Spleen (tissue), 11 donors: Measurements from ENCODE around the gene SUPV3L1. TPM values are rescaled to one million over a fixed set of nuclear protein-coding genes. Genes with fewer than 3 reads are reported as not detected.

Experiments used
- DNase-seq: peaks from one replicate; pipeline ENCODE4 v3.0.0-alpha.2; 2020
- H3K27ac ChIP-seq, 8 donors: fragments of 200-600 bp; sonication (generic) in 7 of 8; 1 replicate in 4 of 8; 2 replicates in 4 of 8; pipeline versions ENCODE4 v1.5.0 to v1.8.0; 2016 to 2021; ENCODE audit warnings: inconsistent platforms in 4 of 8, mild to moderate bottlenecking in 4 of 8, moderate library complexity in 1 of 8
- H3K27me3 ChIP-seq, 7 donors: fragments of 200-600 bp; sonication (generic) in 6 of 7; replicated peaks in 1 of 7; 1 replicate in 4 of 7; 2 replicates in 3 of 7; pipeline versions ENCODE4 v1.5.0 to v1.8.0; 2016 to 2021; ENCODE audit warnings: inconsistent platforms in 3 of 7, mild to moderate bottlenecking in 1 of 7
- H3K36me3 ChIP-seq, 6 donors: fragments of 200-600 bp; sonication (generic) in 5 of 6; 1 replicate in 4 of 6; 2 replicates in 2 of 6; pipeline versions ENCODE4 v1.5.0 to v1.8.0; 2016 to 2021; ENCODE audit warnings: inconsistent platforms in 2 of 6
- H3K4me1 ChIP-seq, 6 donors: fragments of 200-600 bp; sonication (generic) in 5 of 6; 1 replicate in 3 of 6; 2 replicates in 3 of 6; pipeline versions ENCODE4 v1.5.0 to v1.8.0; 2016 to 2021; ENCODE audit warnings: inconsistent platforms in 3 of 6
- H3K4me3 ChIP-seq, 8 donors: fragments of 200-600 bp; sonication (generic) in 7 of 8; 1 replicate in 4 of 8; 2 replicates in 4 of 8; pipeline versions ENCODE4 v1.5.0 to v1.8.0; 2016 to 2021; ENCODE audit warnings: inconsistent platforms in 4 of 8, mild to moderate bottlenecking in 4 of 8, moderate library complexity in 2 of 8
- H3K9me3 ChIP-seq, 8 donors: fragments of 200-600 bp; sonication (generic) in 7 of 8; 1 replicate in 4 of 8; 2 replicates in 4 of 8; pipeline versions ENCODE4 v1.5.0 to v1.8.0; 2016 to 2021; ENCODE audit warnings: inconsistent platforms in 4 of 8
- POLR2A ChIP-seq, 3 donors: fragments of 450-650 bp; IDR thresholded peaks; one replicate each; pipeline ENCODE4 v1.5.1; 2017; ENCODE audit warnings: antibody characterized with exemption in 3 of 3, mild to moderate bottlenecking in 1 of 3
- POLR2AphosphoS5 ChIP-seq, 3 donors: sonication (generic); formaldehyde crosslinking; IDR thresholded peaks; one replicate each; pipeline ENCODE4 v1.5.1; 2017; ENCODE audit warnings: antibody characterized with exemption in 3 of 3
- WGBS, 5 donors: extraction: QIAGEN DNeasy Blood & Tissue Kit in 3 of 5; methylation state at CpG; one replicate each; pipeline versions ENCODE4 v1.1.5 to v1.1.7; 2013 to 2018; 5-methylcytosine and 5-hydroxymethylcytosine counted together
- intact Hi-C: fragments of 100-400 bp; cut with DNase I; formaldehyde crosslinking; loops from one replicate; pipeline ENCODE4 v1.15.0; 2023; ENCODE audit warnings: low total_unique reads
- polyA plus RNA-seq, 3 donors: library from polyadenylated mRNA; stranded (reverse); fragments of 200-250 nt; gene quantifications; one replicate each; pipeline ENCODE4 v1.2.1, GENCODE V29; 2013
- total RNA-seq, 7 donors: library from RNA; depleted of rRNA in 3 of 7; stranded (reverse); fragments of >200 nt in 3 of 7; fragmentation: NEBNext Ultra II Directional in 4 of 7; extraction: Animal tissue kit (Norgen Biotek cat#: 25700) in 4 of 7; gene quantifications; one replicate each; pipeline versions ENCODE4 v1.1.0 to v1.2.1, GENCODE V29; 2016 to 2021
- TF ChIP-seq, protein P1 (sequence below), 11 experiments: fragments of 200-600 bp in 7 of 11; fragments of 450-650 bp in 4 of 11; sonication (generic) in 4 of 11; IDR thresholded peaks in 8 of 11; conservative IDR thresholded peaks in 3 of 11; 1 replicate in 7 of 11; 2 replicates in 4 of 11; pipeline versions ENCODE4 v1.4.0 to v1.8.0; 2016 to 2021; ENCODE audit warnings: antibody characterized with exemption in 11 of 11, inconsistent platforms in 4 of 11, mild to moderate bottlenecking in 1 of 11
- donor health status: healthy with polysubstance abuse.
- donor health status: DM: no; HTN: no; CAD: no; lungs with moderate emphysema.
- donor health status: DM: no; HTN: no; CAD: no.
- donor health status: Bipolar disorder and iron deficiency.
- donor health status: healthy.
- donor health status: DM: no; HTN: no; CAD: no.
- donor health status: DM: yes; HTN: yes; CAD: no.

SUPV3L1 gene
- total and polyA plus RNA-seq, 10 donors = 24.2 to 95.6 (median 36.1) TPM

DNA sequence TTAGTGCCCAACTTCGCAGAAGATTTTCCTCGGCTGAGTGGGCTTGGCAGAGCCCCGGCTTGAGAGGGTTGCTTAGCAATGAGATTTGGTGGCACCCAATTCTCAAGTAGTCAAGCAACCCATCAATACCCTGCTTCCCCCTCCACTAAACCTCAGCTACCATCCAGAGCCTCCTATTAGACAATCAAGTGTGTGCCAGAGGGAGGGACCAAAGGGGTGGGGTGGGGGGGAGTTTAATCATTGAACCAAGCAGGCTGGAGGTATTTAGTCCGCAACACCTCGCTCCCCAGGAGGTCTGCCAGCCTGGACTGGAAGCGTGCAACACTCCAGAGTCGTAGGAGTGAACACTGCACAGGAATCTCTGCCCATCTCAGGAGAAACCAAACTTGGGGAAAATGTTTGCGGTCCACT is 40.0 kb downstream of the SUPV3L1 start, which contains the start of gene HKDC1:
TSS of gene HKDC1 (plus strand) at position 292 of the 411 bp plus-strand sequence. CDS start at position 396, 104 bp downstream.
- Histone ChIP-seq H3K4me1 (peaks cover 14 to 51% (median 45%) of the 10 kb centered on the region in 6 donors), H3K9me3 (no peaks in the 10 kb centered on the region), H3K27ac (peak within 1 kb of the TSS in 3 of 8 donors; percentile 78 to 85 (median 79)), H3K4me3 (no peak within 1 kb of the TSS), H3K36me3 (no peaks in the 10 kb centered on the region), H3K27me3 (peaks cover 0 to 5% (median 0%) of the 10 kb centered on the region in 7 donors)
- TF ChIP-seq POLR2AphosphoS5 (IDR thresholded peaks at IDR 0.05) (no peak), POLR2A (IDR thresholded peaks at IDR 0.05) (no peak)
- TF ChIP-seq, protein P1, sequence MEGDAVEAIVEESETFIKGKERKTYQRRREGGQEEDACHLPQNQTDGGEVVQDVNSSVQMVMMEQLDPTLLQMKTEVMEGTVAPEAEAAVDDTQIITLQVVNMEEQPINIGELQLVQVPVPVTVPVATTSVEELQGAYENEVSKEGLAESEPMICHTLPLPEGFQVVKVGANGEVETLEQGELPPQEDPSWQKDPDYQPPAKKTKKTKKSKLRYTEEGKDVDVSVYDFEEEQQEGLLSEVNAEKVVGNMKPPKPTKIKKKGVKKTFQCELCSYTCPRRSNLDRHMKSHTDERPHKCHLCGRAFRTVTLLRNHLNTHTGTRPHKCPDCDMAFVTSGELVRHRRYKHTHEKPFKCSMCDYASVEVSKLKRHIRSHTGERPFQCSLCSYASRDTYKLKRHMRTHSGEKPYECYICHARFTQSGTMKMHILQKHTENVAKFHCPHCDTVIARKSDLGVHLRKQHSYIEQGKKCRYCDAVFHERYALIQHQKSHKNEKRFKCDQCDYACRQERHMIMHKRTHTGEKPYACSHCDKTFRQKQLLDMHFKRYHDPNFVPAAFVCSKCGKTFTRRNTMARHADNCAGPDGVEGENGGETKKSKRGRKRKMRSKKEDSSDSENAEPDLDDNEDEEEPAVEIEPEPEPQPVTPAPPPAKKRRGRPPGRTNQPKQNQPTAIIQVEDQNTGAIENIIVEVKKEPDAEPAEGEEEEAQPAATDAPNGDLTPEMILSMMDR (IDR thresholded peaks at IDR 0.05 in 8 of 11, conservative IDR thresholded peaks at IDR 0.05 in 3 of 11) = no peak
- intact Hi-C loops = no loop called here
- peak; percentile 34 for DNase-seq
- 88 to 96% (median 93%) methylated on average over 8 of the region's 8 CpGs for WGBS, 5 donors

DNA sequence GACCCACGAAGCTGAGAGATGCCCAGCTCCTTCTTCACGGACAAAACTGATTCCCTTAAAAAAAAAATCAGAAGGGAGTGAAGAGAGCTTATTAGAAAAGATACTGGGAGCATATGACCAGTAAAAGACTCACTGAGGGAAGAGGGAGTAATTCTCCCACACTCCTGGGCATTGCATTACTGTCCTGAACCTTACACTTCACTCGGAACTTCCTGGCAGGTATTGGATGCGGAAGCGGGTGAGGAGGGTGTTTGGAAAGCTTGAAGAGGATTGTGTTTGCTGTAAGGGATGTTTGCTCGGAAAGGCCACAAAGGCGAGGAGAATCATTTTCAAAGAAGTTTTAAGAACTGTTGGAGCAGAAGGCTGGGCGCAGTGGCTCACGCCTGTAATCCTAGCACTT is 40.5 kb downstream of the SUPV3L1 start:
- intact Hi-C loops = no loop called here
- WGBS, 5 donors = 87 to 92% (median 92%) methylated on average over 9 of the region's 9 CpGs
- H3K27me3 ChIP-seq = peaks cover 0 to 5% (median 0%) of the 10 kb centered on the region in 7 donors
- H3K9me3 ChIP-seq = no peaks in the 10 kb centered on the region
- H3K4me1 ChIP-seq = peaks cover 15 to 51% (median 45%) of the 10 kb centered on the region in 6 donors
- DNase-seq = peak; percentile 39
- H3K36me3 ChIP-seq = no peaks in the 10 kb centered on the region
- H3K4me3 ChIP-seq = no peak overlapping the region
- no peak for TF ChIP-seq POLR2AphosphoS5 (IDR thresholded peaks at IDR 0.05)
- no peak for TF ChIP-seq POLR2A (IDR thresholded peaks at IDR 0.05)
- TF ChIP-seq, protein P1 (IDR thresholded peaks at IDR 0.05 in 8 of 11, conservative IDR thresholded peaks at IDR 0.05 in 3 of 11) = no peak
- H3K27ac ChIP-seq = no peak overlapping the region

DNA sequence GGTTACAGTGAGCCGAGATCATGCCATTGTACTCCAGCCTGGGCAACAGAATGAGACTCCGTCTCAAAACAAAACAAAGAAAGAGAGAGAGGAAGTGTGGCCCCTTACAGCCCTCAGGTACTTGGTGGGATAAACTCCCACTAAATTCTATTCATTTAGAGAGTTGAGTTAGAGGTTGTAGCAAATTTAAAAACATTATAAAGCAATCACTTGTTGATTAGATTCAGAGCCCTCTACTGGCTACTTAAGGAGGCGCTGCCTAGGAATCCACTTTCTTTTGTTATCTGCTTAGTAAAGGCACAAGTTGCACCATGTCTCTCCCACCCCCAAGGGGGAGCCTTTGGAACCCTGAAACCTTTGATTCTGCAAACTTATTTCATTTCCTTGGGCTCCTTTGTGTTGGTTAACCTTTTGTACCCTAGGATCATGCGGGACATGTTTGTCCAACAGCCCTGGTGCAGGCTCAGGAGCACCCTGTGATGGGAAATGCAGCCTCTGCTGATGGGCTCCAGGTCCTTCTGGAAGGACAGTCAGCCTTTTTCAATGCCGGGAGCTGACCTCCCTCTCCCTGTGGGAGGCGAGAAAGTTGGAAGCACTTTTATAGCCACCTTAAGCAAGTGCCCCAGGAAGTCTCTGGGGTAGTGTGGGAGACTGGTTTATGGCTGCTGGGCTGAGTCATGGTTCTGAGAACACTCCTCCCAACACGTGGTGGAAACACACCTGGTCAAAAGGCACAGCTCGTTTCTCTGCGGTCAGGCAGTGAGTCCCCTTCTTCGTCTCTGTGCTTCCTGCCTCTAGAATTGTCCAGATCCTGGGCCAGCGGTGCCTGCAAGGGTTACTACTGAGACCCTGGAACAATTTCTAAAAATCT is 42.4 kb downstream of the SUPV3L1 start:
- Histone ChIP-seq H3K36me3 (no peaks in the 10 kb centered on the region), H3K4me3 (peak overlapping the region in 3 of 8 donors; percentile 19 to 56 (median 21)), H3K27ac (peak overlapping the region; percentile 5 to 85 (median 68)), H3K9me3 (no peaks in the 10 kb centered on the region), H3K27me3 (no peaks in the 10 kb centered on the region), H3K4me1 (peaks cover 9 to 60% (median 47%) of the 10 kb centered on the region in 6 donors)
- DNase-seq = peak; percentile 85
- TF ChIP-seq POLR2A (IDR thresholded peaks at IDR 0.05) (no peak), POLR2AphosphoS5 (IDR thresholded peaks at IDR 0.05) (peak in 2 of 3 donors; percentile 68 to 77)
- TF ChIP-seq, protein P1 (IDR thresholded peaks at IDR 0.05 in 8 of 11, conservative IDR thresholded peaks at IDR 0.05 in 3 of 11) = peak; percentile 46 to 86 (median 74)
- 29 to 40% (median 31%) methylated on average over 10 to 11 of the region's 11 CpGs for WGBS, 5 donors
- intact Hi-C loops = no loop called here

DNA sequence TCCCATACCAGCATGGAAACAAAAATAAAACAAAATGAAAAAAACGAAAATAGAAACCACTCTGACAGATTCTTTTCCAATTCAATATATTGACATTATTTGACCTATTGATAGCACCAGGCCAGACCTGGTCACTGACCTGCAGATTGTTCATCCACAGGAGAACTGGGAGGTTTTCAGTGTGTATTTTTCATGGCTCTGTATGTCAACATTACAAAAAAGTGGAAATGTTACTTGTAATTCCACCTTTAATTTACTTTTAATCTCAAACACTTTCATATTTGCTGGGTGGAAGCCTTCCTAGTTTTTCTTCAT is 43.0 kb downstream of the SUPV3L1 start:
- Histone ChIP-seq H3K4me1 (peaks cover 9 to 66% (median 51%) of the 10 kb centered on the region in 6 donors), H3K27ac (peak overlapping the region in 5 of 8 donors; percentile 41 to 85 (median 78)), H3K4me3 (peak overlapping the region in 1 of 8 donors; percentile 56), H3K27me3 (no peaks in the 10 kb centered on the region), H3K36me3 (no peaks in the 10 kb centered on the region), H3K9me3 (no peaks in the 10 kb centered on the region)
- no peak for DNase-seq
- intact Hi-C loops = no loop called here
- WGBS, 5 donors = 12 to 27% (median 21%) methylated on average over 1 of the region's 1 CpG
- TF ChIP-seq POLR2AphosphoS5 (IDR thresholded peaks at IDR 0.05) (no peak), POLR2A (IDR thresholded peaks at IDR 0.05) (no peak)
- TF ChIP-seq, protein P1 (IDR thresholded peaks at IDR 0.05 in 8 of 11, conservative IDR thresholded peaks at IDR 0.05 in 3 of 11) = no peak
